GM18505 (cell line): Measurements from ENCODE around the gene CDCP2.

Experiments
- ATAC-seq: cut with Tn5 transposase; IDR thresholded peaks from one replicate; pipeline ENCODE4 v1.9.1; 2021; ENCODE audit not compliant: unreplicated experiment
- POLR2A ChIP-seq: IDR thresholded peaks from 4 replicates; pipeline ENCODE4 v1.6.1; 2011; ENCODE audit warnings: borderline replicate concordance; ENCODE audit not compliant: insufficient read depth, insufficient read length; ENCODE audit errors: extremely low read depth

CDCP2 gene

DNA sequence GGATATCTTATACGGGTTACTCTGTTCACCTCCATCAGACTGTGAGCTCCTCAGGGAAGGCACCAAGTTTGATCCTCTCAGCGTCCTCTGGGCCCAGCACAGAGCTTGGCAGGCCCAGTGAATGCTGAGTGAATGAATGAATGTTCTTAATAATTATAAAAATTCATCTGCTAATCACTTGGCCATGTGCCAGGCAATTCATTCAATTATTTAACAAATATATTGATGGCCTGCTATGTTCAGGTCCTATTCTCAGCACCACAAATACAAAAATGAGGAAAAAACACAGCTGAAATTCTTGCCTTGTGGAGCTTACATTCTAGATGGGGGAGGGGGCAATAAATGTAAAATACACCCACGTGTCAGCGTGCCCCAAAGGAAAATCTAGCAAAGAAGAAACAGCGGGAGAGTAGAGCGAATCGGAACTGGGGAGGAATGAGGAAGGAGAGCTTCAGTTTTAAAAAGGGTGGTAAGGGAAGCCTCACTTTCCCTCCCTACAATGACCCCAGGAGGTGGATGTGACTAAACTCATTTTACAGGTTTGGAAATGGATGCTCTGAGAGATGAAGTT, 15.8 kb downstream of the CDCP2 start:
- no peak for TF ChIP-seq POLR2A
- no peak for ATAC-seq

- no peak for TF ChIP-seq POLR2A
- ATAC-seq = no peak
Observed at GRCh38 chr1:54136269-54136896, 16.4 kb downstream of the CDCP2 start.

- TF ChIP-seq POLR2A = no peak
- no peak for ATAC-seq
Observed at GRCh38 chr1:54135436-54136120, 17.2 kb downstream of the CDCP2 start.

DNA sequence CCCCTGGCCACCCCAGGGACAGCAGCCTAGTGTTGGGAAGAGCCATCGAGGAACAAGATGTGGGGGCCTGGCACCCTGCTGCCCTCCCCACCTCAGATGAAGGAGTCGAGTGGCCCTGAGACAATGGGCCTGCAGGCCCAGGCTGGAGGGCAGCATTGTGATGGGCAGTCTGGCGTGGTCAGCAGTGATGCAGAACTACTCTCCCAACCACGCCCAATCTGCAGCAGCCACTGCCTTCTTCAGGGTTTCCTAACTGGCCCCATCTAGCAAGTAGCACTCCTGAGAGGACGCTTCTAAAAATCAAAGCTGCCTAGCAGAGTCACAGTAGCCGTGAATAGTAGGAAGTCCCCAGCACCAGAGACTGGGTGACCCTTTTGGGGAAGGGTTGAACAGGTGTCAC, 18.5 kb downstream of the CDCP2 start:
- no peak for ATAC-seq
- TF ChIP-seq POLR2A = no peak

DNA sequence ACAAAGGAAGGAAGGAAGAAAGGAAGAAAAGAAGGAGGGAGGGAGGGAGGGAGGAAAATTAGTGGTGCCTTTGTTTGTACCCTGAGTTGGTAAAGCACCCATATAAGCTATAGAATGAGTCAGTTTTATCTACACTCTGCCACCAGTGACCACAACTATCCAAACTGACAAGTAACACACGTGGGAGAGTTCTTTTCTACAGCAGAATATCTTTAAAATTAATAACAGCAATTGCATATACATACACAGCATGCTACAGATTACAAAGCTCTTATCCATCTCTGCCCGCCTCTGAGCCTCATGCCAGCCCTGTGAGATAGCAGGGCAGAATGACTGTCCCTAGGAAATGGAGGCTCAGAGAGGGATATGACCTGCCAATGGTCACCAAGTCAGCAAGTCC, 20.3 kb downstream of the CDCP2 start:
- no peak for ATAC-seq
- no peak for TF ChIP-seq POLR2A

- no peak for TF ChIP-seq POLR2A
- no peak for ATAC-seq
Observed at GRCh38 chr1:54131419-54131818, 21.4 kb downstream of the CDCP2 start.

GRCh38 chr1:54129858-54130257, 22.9 kb downstream of the CDCP2 start:
- ATAC-seq = no peak
- TF ChIP-seq POLR2A = no peak

- no peak for TF ChIP-seq POLR2A
- no peak for ATAC-seq
Observed at GRCh38 chr1:54127594-54128300, 25.1 kb downstream of the CDCP2 start.

- no peak for TF ChIP-seq POLR2A
- no peak for ATAC-seq
Observed at GRCh38 chr1:54126271-54126815, 26.5 kb downstream of the CDCP2 start.

GRCh38 chr1:54125386-54126070, 27.3 kb downstream of the CDCP2 start:
- ATAC-seq = no peak
- TF ChIP-seq POLR2A = no peak

DNA sequence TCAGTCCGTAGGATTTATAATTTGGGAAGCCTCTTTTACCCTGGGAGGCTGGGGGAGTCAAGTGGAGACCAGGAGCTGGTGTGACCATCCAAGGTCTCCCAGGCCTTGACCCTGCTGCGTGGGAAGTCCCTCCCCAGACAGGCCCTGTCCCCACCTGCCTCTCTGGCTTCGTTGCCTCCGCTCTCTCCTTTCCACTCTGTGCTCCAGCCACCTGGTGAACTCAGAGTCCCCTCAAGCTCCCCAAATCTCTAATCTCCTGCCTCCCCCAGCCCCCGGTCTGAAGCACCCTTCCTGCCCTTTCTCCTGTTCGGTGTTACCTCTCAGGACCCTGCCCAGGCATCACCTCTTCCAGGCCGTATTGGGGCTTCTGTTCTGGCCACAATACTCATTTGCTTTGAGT, 27.9 kb downstream of the CDCP2 start:
- ATAC-seq = no peak
- TF ChIP-seq POLR2A = no peak

DNA sequence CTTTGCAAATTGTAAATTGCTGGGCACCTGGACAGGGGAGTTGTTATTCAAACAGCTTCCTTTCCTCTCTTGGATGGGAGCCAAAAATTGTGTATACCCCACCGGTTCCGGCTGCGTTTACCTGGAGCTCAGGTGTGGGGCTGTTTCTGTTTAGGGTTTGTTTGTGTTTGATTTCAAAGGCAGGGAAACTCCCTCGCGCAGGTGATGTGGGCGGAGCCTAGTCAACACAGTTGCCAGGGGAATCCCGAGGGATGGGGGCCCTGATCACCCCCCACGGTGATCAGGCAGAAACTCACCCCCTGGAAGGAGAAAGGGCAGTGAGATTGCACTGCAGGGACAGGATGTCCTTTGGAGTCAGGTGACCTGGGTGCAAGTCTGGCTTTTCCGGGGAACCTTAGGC, 28.3 kb downstream of the CDCP2 start:
- no peak for TF ChIP-seq POLR2A
- no peak for ATAC-seq

DNA sequence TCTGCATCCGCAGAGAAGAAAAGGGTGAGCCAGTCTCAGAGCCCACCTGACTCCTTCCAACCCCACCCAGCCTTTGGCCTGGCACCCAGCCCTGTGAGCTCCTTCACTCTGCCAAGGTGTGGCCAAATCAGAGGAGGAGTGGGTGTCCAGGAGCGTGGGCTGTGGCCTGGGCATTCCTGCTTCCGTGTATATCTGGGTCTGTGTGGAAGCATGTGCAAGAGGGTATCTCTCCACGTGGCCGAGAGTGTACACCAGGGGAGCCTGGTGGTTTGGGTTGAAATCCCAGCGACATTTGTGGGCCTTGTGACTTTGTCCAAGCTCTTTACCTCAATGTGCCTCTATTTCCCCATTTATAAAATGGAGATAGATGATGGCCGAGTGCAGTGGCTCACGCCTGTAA, 29.8 kb downstream of the CDCP2 start:
- no peak for ATAC-seq
- TF ChIP-seq POLR2A = no peak
